ENCODE data around the gene SMURF2. TPM values are rescaled to one million over a fixed set of nuclear protein-coding genes. Genes with fewer than 3 reads are reported as not detected.

The SMURF2 gene
- total and polyA plus RNA-seq, 4 donors: 9.9 to 85.6 (median 22.5) TPM

DNA sequence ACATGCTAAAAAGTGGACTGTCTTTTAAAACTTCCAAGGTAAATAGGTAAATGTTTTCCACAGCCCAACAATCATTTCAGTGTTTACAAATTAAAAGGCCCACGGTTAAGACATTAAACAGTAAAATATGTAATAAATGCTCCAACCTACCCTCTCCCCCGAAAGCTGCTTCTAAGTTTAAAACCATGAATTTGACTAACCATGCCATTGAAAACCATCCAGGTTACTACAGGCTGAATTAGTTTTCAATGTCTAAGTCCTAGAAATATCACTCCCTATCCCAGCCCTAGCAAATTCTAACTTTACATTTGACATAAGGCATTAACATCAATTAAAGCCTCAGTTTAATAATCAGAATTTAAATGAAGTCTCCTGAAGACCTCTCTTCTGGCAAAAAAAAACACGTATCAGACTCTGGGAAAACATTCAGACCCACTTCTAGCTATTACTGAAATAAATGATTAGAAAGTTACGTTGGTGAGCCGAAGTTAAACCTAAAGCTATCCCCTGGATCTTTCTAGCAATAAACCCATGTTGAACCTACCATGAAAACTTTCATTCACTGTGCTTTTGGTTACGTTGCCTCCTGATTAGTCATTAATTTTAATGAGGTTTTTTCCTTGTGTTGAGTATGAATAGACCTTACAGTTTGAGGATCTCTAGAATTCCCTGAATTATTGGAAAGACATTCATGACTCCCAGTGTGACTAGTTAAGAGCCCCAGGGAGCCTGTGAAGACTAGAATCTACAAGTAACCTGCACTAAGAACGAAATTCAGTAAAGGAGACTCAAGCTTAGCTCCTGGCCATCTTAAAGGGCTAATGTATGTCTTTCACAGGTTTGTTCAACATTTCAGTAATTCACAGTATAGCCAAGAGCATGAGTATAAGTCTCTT lies 163.6 kb downstream of the SMURF2 start:
- DNase-seq (no peak), ATAC-seq (ENCODE audit: insufficient read depth, low FRiP score) (no peak)
- H3K9me3 ChIP-seq (ENCODE audit: control insufficient read depth in 4 of 4, insufficient read depth in 3 of 4, low read length in 3 of 4): no peaks in the 10 kb centered on the region
- H3K9ac ChIP-seq (ENCODE audit: insufficient read depth in 1 of 2, low read length in 2 of 2): no peak overlapping the region
- WGBS, 2 donors: 76 to 80% methylated on average over 7 of the region's 7 CpGs
- TF ChIP-seq, protein P1, sequence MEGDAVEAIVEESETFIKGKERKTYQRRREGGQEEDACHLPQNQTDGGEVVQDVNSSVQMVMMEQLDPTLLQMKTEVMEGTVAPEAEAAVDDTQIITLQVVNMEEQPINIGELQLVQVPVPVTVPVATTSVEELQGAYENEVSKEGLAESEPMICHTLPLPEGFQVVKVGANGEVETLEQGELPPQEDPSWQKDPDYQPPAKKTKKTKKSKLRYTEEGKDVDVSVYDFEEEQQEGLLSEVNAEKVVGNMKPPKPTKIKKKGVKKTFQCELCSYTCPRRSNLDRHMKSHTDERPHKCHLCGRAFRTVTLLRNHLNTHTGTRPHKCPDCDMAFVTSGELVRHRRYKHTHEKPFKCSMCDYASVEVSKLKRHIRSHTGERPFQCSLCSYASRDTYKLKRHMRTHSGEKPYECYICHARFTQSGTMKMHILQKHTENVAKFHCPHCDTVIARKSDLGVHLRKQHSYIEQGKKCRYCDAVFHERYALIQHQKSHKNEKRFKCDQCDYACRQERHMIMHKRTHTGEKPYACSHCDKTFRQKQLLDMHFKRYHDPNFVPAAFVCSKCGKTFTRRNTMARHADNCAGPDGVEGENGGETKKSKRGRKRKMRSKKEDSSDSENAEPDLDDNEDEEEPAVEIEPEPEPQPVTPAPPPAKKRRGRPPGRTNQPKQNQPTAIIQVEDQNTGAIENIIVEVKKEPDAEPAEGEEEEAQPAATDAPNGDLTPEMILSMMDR (IDR thresholded peaks at IDR 0.05; ENCODE audit: control extremely low read depth, extremely low read depth): no peak
- H3K27ac ChIP-seq (ENCODE audit: low read depth in 1 of 2, low read length in 1 of 2): no peak overlapping the region
- peaks cover 22 to 58% (median 41%) of the 10 kb centered on the region in 4 donors for H3K36me3 ChIP-seq (ENCODE audit: control insufficient read depth in 4 of 4, insufficient read depth in 4 of 4, low read length in 4 of 4)
- H3K4me1 ChIP-seq (ENCODE audit: control insufficient read depth in 5 of 5, insufficient read depth in 5 of 5, low read length in 5 of 5): peaks cover 0 to 30% (median 3%) of the 10 kb centered on the region in 5 donors
- H3K4me3 ChIP-seq: no peak overlapping the region
- H3K27me3 ChIP-seq (ENCODE audit: control insufficient read depth in 3 of 3, insufficient read depth in 3 of 3, low read length in 2 of 3): no peaks in the 10 kb centered on the region

DNA sequence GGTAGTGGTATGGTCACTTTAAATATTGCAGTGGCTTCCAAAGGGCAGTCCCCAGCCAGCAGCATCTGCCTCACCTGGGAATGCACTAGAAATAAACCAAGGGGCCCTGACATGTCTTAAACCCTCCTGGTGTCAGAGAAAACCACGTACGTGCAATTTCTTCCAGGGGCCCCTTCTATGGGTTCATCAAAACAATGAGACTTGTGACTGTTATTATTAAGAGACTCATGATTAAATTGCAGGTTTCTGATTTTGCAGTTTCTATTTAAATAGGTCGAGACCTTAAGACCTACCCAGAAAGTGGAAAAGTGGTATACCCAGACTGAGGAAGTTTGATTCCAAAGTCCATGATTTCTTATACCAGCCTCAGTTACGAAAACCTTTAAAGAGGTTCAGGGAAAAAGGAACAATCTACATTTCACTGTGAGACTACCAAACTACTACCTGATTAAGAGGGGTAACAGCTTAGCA lies 164.5 kb downstream of the SMURF2 start:
- Histone ChIP-seq H3K4me1 (ENCODE audit: control insufficient read depth in 5 of 5, insufficient read depth in 5 of 5, low read length in 5 of 5) (peaks cover 0 to 23% (median 3%) of the 10 kb centered on the region in 5 donors), H3K36me3 (ENCODE audit: control insufficient read depth in 4 of 4, insufficient read depth in 4 of 4, low read length in 4 of 4) (peaks cover 18 to 53% (median 36%) of the 10 kb centered on the region in 4 donors), H3K9me3 (ENCODE audit: control insufficient read depth in 4 of 4, insufficient read depth in 3 of 4, low read length in 3 of 4) (no peaks in the 10 kb centered on the region), H3K4me3 (no peak overlapping the region), H3K27ac (ENCODE audit: low read depth in 1 of 2, low read length in 1 of 2) (peak overlapping the region; percentile 73 to 77), H3K27me3 (ENCODE audit: control insufficient read depth in 3 of 3, insufficient read depth in 3 of 3, low read length in 2 of 3) (no peaks in the 10 kb centered on the region), H3K9ac (ENCODE audit: insufficient read depth in 1 of 2, low read length in 2 of 2) (no peak overlapping the region)
- ATAC-seq (ENCODE audit: insufficient read depth, low FRiP score) (no peak), DNase-seq (no peak)
- 42 to 54% methylated on average over 4 of the region's 4 CpGs for WGBS, 2 donors
- TF ChIP-seq, protein P1 (IDR thresholded peaks at IDR 0.05; ENCODE audit: control extremely low read depth, extremely low read depth): no peak

DNA sequence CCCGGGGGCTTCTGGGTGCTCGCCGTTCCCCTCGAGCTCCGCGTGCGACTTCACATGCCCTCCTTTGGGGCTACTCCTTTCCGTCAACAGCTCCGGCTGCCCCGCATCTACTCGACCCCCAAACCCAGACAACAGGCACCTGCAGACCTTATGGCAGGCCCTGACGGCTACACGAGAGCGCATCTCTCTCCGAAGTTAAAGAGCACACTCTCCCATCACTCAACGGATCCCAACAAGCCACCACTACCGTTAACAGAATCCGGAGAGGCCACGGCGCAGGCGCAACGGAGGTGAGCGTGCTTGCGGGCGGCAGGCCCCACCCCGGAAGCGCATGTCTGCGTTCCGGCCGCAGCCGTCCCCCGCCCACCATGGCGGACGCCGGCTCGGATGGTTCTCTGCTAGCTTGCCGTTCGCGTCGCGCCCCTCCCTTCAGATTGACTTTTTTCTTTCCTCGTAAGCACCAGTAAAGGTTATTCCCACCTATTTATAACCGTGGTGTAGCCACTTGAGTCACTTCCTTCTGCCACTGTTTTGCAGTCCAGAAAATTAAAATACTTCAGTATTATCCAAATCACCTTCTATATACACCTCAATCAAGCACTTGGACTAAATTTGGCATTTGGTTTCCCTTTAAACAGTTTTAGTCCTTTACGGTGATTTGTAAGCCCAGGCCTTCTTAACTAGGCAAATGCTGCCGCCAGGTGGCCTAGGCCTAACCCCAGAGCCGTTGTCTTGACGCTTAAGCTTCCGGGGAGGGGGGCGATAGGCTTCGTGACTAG lies 165.1 kb downstream of the SMURF2 start, which contains the start of gene POLG2:
Gene POLG2 (minus strand): TSS at position 269 of the 779 bp plus-strand sequence. CDS start 86 bp downstream, at position 183.
- H3K4me1 ChIP-seq (ENCODE audit: control insufficient read depth in 5 of 5, insufficient read depth in 5 of 5, low read length in 5 of 5): peaks cover 0 to 23% (median 3%) of the 10 kb centered on the region in 5 donors
- 0 to 1% methylated on average over 50 of the region's 50 CpGs for WGBS, 2 donors
- peak within 1 kb of the TSS; percentile 41 to 94 for H3K9ac ChIP-seq (ENCODE audit: insufficient read depth in 1 of 2, low read length in 2 of 2)
- DNase-seq: peak; percentile 93 to 94 (median 93)
- H3K4me3 ChIP-seq: peak within 1 kb of the TSS; percentile 60
- H3K27ac ChIP-seq (ENCODE audit: low read depth in 1 of 2, low read length in 1 of 2): peak within 1 kb of the TSS; percentile 73 to 77
- TF ChIP-seq, protein P1 (IDR thresholded peaks at IDR 0.05; ENCODE audit: control extremely low read depth, extremely low read depth): peak; percentile 32
- H3K27me3 ChIP-seq (ENCODE audit: control insufficient read depth in 3 of 3, insufficient read depth in 3 of 3, low read length in 2 of 3): no peaks in the 10 kb centered on the region
- peak; percentile 95 for ATAC-seq (ENCODE audit: insufficient read depth, low FRiP score)
- no peaks in the 10 kb centered on the region for H3K9me3 ChIP-seq (ENCODE audit: control insufficient read depth in 4 of 4, insufficient read depth in 3 of 4, low read length in 3 of 4)
- peaks cover 18 to 52% (median 30%) of the 10 kb centered on the region in 4 donors for H3K36me3 ChIP-seq (ENCODE audit: control insufficient read depth in 4 of 4, insufficient read depth in 4 of 4, low read length in 4 of 4)

Data from lung (tissue), 12 donors.